Measurements from ENCODE around the gene ZNRF2.

GRCh38 chr7:30322271-30323005, 38.0 kb downstream of the ZNRF2 start:
- TF ChIP-seq CTCF (IDR thresholded peaks at IDR 0.05 in 2 of 3, conservative IDR thresholded peaks at IDR 0.05 in 1 of 3; ENCODE audit: control insufficient read depth in 2 of 3, extremely low read depth in 1 of 3, insufficient read depth in 1 of 3, low read depth in 3 of 3, low read length in 3 of 3) (no peak), SRF (IDR thresholded peaks at IDR 0.05; ENCODE audit: low read depth in 2 of 2, low read length in 2 of 2) (no peak), POLR2AphosphoS5 (IDR thresholded peaks at IDR 0.05; ENCODE audit: low read length) (0 out of 2 replicates have a peak, but pooled peaks have one; percentile 49)

Measured in GM12878 (cell line).